ENCODE measurements around the gene PANK1.
"Not testable (repeated sequence)": the region's sequence is repeated elsewhere in the genome, so short reads cannot be mapped to it uniquely, and the experiment has no call there.

Gene PANK1

GRCh38 chr10:89576022-89576421 lies 69.0 kb downstream of the PANK1 start:
- FAIRE-seq: no peak
- DNase-seq (ENCODE audit: insufficient read length, low spot score): no peak

GRCh38 chr10:89575031-89575430 lies 70.0 kb downstream of the PANK1 start:
- FAIRE-seq (no peak), DNase-seq (ENCODE audit: insufficient read length, low spot score) (no peak)

- no peak for DNase-seq (ENCODE audit: insufficient read length, low spot score)
- FAIRE-seq: no peak
Measured at GRCh38 chr10:89574368-89574767, 70.7 kb downstream of the PANK1 start.

- FAIRE-seq: no peak
- no peak for DNase-seq (ENCODE audit: insufficient read length, low spot score)
Measured at GRCh38 chr10:89567576-89568245, 77.3 kb downstream of the PANK1 start.

- no peak for FAIRE-seq
- DNase-seq (ENCODE audit: insufficient read length, low spot score): no peak
Measured at GRCh38 chr10:89566992-89567391, 78.0 kb downstream of the PANK1 start.

- DNase-seq (ENCODE audit: insufficient read length, low spot score) (no peak), FAIRE-seq (no peak)
Measured at GRCh38 chr10:89566095-89566950, 78.7 kb downstream of the PANK1 start.

GRCh38 chr10:89565180-89565579 lies 79.9 kb downstream of the PANK1 start:
- no peak for FAIRE-seq

GRCh38 chr10:89563861-89564478 lies 81.1 kb downstream of the PANK1 start:
- peak; percentile 6 for DNase-seq (ENCODE audit: insufficient read length, low spot score)
- FAIRE-seq: peak; percentile 84

More at GRCh38 chr10:89565180-89565579, 79.9 kb downstream of the PANK1 start:
- no peak for DNase-seq (ENCODE audit: insufficient read length, low spot score)

- DNase-seq (ENCODE audit: insufficient read length, low spot score) (no peak), FAIRE-seq (no peak)
Measured at GRCh38 chr10:89563311-89563710, 81.7 kb downstream of the PANK1 start.

- DNase-seq (ENCODE audit: insufficient read length, low spot score) (no peak), FAIRE-seq (no peak)
Measured at GRCh38 chr10:89556600-89556999, 88.4 kb downstream of the PANK1 start.

- no peak for DNase-seq (ENCODE audit: insufficient read length, low spot score)
Measured at GRCh38 chr10:89555688-89556445, 89.2 kb downstream of the PANK1 start.

GRCh38 chr10:89554433-89554832 lies 90.6 kb downstream of the PANK1 start:
- DNase-seq (ENCODE audit: insufficient read length, low spot score) (no peak), FAIRE-seq (no peak)

More at GRCh38 chr10:89555688-89556445, 89.2 kb downstream of the PANK1 start:
- FAIRE-seq: no peak

GRCh38 chr10:89553064-89553734 lies 91.8 kb downstream of the PANK1 start:
- FAIRE-seq (no peak), DNase-seq (ENCODE audit: insufficient read length, low spot score) (no peak)

GRCh38 chr10:89552213-89552612 lies 92.8 kb downstream of the PANK1 start:
- DNase-seq (ENCODE audit: insufficient read length, low spot score) (no peak), FAIRE-seq (no peak)

GRCh38 chr10:89550509-89550908 lies 94.5 kb downstream of the PANK1 start:
- FAIRE-seq: no peak
- DNase-seq (ENCODE audit: insufficient read length, low spot score): no peak

- no peak for FAIRE-seq
- no peak for DNase-seq (ENCODE audit: insufficient read length, low spot score)
Measured at GRCh38 chr10:89549510-89549909, 95.5 kb downstream of the PANK1 start.

GRCh38 chr10:89548673-89549072 lies 96.4 kb downstream of the PANK1 start:
- FAIRE-seq (no peak), DNase-seq (ENCODE audit: insufficient read length, low spot score) (no peak)

- FAIRE-seq (no peak), DNase-seq (ENCODE audit: insufficient read length, low spot score) (no peak)
Measured at GRCh38 chr10:89547853-89548513, 97.1 kb downstream of the PANK1 start.

- not testable (repeated sequence) for FAIRE-seq; DNase-seq (ENCODE audit: insufficient read length, low spot score)
Measured at GRCh38 chr10:89546651-89547050, 98.4 kb downstream of the PANK1 start.

- DNase-seq (ENCODE audit: insufficient read length, low spot score) (no peak), FAIRE-seq (no peak)
Measured at GRCh38 chr10:89543841-89544240, 101.2 kb downstream of the PANK1 start.

Data from GM19239 (cell line).